ENCODE results near the gene NOP10. TPM values are rescaled to one million over a fixed set of nuclear protein-coding genes. Genes with fewer than 3 reads are reported as not detected.

Gene NOP10
- total RNA-seq, 1 donor, result 216 TPM

DNA sequence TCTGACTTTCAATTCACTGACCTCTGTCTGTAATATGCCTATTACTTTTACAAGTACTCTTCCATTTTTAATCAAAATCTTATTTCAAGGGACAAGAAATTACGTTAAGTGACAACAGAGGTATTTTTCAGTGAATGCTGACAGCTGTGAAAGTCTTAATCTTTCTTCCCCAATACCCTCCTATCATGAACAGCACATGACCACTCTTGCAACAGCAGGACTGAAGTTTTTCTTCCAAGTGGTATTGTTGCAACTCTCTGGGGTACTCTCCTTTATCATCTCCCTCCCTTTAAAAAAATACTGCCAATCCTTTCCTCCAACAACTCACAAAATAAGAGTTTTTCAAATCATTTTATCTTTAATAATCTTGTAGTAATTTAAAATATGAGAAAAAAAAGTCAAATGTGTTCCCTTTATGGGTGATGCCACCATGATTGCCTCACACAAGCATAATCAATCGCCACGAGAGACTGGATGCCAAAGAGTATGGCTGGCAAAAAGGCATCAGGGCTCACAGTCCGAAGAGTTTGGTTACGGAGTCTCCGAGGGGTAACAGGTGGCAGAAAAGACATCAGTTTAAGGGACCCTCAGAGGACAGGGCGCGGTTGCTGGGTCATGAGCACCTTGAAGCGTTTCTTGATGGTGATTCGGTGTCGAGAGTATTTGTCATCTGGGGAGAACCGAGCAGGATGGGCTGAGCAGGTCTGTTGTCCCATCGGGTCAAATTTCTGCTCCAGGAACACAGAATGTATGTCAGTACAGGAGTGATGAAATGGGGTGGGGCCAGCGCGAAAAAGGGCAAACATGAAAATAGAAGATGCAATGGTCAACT, 1.3 kb downstream of the NOP10 start:
- peak overlapping the region; percentile 76 for H3K4me2 ChIP-seq (ENCODE audit: insufficient read depth, low read length)
- H4K20me1 ChIP-seq (ENCODE audit: insufficient read depth, low read length), result peaks cover 3% of the 10 kb centered on the region
- peaks cover 9% of the 10 kb centered on the region for H3K4me1 ChIP-seq (ENCODE audit: insufficient read depth, low read length)
- H3K79me2 ChIP-seq (ENCODE audit: insufficient read depth, low read length), result peaks cover 45% of the 10 kb centered on the region
- H2AFZ ChIP-seq (ENCODE audit: low read length), result no peak overlapping the region
- peaks cover 22% of the 10 kb centered on the region for H3K36me3 ChIP-seq (ENCODE audit: insufficient read depth, low read length)
- peak overlapping the region; percentile 96 for H3K4me3 ChIP-seq (ENCODE audit: insufficient read depth, low read length)
- no peak overlapping the region for H3K27ac ChIP-seq (ENCODE audit: low read depth, low read length)
- no peaks in the 10 kb centered on the region for H3K9me3 ChIP-seq (ENCODE audit: low read depth, low read length)
- H3K27me3 ChIP-seq (ENCODE audit: insufficient read depth, low read length), result no peaks in the 10 kb centered on the region
- TF ChIP-seq, protein P1, sequence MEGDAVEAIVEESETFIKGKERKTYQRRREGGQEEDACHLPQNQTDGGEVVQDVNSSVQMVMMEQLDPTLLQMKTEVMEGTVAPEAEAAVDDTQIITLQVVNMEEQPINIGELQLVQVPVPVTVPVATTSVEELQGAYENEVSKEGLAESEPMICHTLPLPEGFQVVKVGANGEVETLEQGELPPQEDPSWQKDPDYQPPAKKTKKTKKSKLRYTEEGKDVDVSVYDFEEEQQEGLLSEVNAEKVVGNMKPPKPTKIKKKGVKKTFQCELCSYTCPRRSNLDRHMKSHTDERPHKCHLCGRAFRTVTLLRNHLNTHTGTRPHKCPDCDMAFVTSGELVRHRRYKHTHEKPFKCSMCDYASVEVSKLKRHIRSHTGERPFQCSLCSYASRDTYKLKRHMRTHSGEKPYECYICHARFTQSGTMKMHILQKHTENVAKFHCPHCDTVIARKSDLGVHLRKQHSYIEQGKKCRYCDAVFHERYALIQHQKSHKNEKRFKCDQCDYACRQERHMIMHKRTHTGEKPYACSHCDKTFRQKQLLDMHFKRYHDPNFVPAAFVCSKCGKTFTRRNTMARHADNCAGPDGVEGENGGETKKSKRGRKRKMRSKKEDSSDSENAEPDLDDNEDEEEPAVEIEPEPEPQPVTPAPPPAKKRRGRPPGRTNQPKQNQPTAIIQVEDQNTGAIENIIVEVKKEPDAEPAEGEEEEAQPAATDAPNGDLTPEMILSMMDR (IDR thresholded peaks at IDR 0.05; ENCODE audit: extremely low read depth, low read depth, low read length), result no peak
- no peak for DNase-seq (ENCODE audit: insufficient read length, low spot score, missing footprints)

DNA sequence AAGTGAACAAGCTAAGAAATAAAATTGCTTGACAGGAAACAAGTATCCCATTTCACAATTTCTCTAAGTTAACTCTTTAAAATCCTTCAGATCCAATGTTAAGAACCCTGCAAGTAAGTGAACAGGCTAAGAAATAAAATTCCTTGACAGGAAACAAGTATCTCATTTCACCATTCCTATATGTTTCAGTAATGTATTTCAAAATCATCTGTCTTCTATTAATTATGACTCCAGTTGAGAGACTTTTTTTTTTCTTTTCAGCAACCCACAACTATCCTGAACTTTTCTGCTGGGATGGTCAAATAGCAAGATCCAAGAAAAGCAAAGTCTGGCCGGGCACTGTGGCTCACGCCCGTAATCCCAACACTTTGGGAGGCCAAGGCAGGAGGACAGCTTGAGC, 3.0 kb downstream of the NOP10 start:
- no peaks in the 10 kb centered on the region for H3K9me3 ChIP-seq (ENCODE audit: low read depth, low read length)
- H3K4me3 ChIP-seq (ENCODE audit: insufficient read depth, low read length), result no peak overlapping the region
- DNase-seq (ENCODE audit: insufficient read length, low spot score, missing footprints), result no peak
- H4K20me1 ChIP-seq (ENCODE audit: insufficient read depth, low read length), result peaks cover 3% of the 10 kb centered on the region
- H3K27me3 ChIP-seq (ENCODE audit: insufficient read depth, low read length), result no peaks in the 10 kb centered on the region
- peak overlapping the region; percentile 3 for H3K27ac ChIP-seq (ENCODE audit: low read depth, low read length)
- peaks cover 24% of the 10 kb centered on the region for H3K4me1 ChIP-seq (ENCODE audit: insufficient read depth, low read length)
- TF ChIP-seq, protein P1 (IDR thresholded peaks at IDR 0.05; ENCODE audit: extremely low read depth, low read depth, low read length), result no peak
- H3K36me3 ChIP-seq (ENCODE audit: insufficient read depth, low read length), result peaks cover 22% of the 10 kb centered on the region
- H2AFZ ChIP-seq (ENCODE audit: low read length), result no peak overlapping the region
- no peak overlapping the region for H3K4me2 ChIP-seq (ENCODE audit: insufficient read depth, low read length)
- peaks cover 58% of the 10 kb centered on the region for H3K79me2 ChIP-seq (ENCODE audit: insufficient read depth, low read length)

DNA sequence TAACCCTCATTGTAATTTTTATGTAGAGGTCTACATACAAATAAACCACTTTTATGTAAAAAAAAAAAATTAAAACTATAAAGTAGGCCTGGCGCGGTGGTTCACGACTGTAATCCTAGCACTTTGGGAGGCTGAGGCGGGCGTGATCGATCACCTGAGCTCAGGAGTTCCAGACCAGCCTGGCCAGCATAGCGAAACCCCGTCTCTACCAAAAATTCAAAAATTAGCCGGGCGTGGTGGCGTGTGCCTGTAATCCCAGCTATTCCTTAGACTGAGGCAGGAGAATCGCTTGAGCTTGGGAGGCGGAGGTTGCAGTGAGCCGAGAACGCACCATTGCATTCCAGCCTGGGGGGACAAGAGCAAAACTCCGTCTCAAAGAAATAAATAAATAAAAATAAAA, 4.6 kb downstream of the NOP10 start:
- H3K36me3 ChIP-seq (ENCODE audit: insufficient read depth, low read length), result peaks cover 22% of the 10 kb centered on the region
- TF ChIP-seq, protein P1 (IDR thresholded peaks at IDR 0.05; ENCODE audit: extremely low read depth, low read depth, low read length), result no peak
- DNase-seq (ENCODE audit: insufficient read length, low spot score, missing footprints), result no peak
- H3K27ac ChIP-seq (ENCODE audit: low read depth, low read length), result peak overlapping the region; percentile 73
- H3K4me2 ChIP-seq (ENCODE audit: insufficient read depth, low read length), result peak overlapping the region; percentile 99
- H3K9me3 ChIP-seq (ENCODE audit: low read depth, low read length), result no peaks in the 10 kb centered on the region
- peaks cover 3% of the 10 kb centered on the region for H4K20me1 ChIP-seq (ENCODE audit: insufficient read depth, low read length)
- H3K4me1 ChIP-seq (ENCODE audit: insufficient read depth, low read length), result peaks cover 38% of the 10 kb centered on the region
- H3K4me3 ChIP-seq (ENCODE audit: insufficient read depth, low read length), result peak overlapping the region; percentile 99
- no peaks in the 10 kb centered on the region for H3K27me3 ChIP-seq (ENCODE audit: insufficient read depth, low read length)
- peaks cover 64% of the 10 kb centered on the region for H3K79me2 ChIP-seq (ENCODE audit: insufficient read depth, low read length)
- peak overlapping the region; percentile 39 for H2AFZ ChIP-seq (ENCODE audit: low read length)

DNA sequence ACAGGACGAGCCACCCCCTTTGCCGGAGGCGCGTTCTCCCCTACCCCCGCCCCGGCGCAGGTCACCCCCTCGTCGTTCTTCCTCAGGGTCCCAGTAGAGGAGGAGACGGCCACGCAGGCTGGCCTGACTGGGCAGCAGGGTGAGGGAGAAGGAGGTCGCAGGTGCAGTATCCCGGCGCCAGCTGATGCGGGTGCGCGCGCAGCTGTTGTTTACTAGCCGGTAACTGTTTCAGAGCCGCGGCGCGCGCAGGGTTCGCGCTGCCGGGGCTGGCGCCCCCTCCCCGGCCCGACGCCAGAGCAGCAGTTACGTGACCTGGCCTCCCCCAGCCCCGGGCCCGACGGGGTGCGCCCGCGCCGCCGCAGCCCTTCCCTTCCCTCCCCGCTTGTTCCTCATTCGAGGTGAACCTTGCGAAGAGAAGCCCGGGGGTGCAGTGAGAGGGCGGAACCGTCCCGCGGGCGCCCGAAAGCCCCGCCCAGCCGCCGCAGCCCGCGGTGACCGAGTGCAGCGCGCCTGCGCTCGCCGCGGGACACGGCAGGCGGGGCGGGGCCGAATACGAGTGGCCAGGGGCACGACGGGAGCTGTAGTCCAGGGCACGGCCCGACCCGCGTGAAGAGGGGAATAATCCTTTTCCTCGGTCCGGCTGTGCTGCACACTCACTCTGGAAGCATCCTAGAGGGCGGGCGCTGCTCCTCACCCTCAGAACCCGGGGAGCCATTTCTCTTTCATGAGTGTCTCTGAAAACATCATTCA, 5.2 kb downstream of the NOP10 start, which contains the start of gene SLC12A6:
Gene SLC12A6 (minus strand): TSS at position 225 of the 750 bp plus-strand sequence. CDS start 1,101 bp downstream, outside the sequence.
- peak within 1 kb of the TSS; percentile 99 for H3K4me2 ChIP-seq (ENCODE audit: insufficient read depth, low read length)
- peak within 1 kb of the TSS; percentile 73 for H2AFZ ChIP-seq (ENCODE audit: low read length)
- peaks cover 3% of the 10 kb centered on the region for H4K20me1 ChIP-seq (ENCODE audit: insufficient read depth, low read length)
- TF ChIP-seq, protein P1 (IDR thresholded peaks at IDR 0.05; ENCODE audit: extremely low read depth, low read depth, low read length), result no peak
- peak; percentile 98 for DNase-seq (ENCODE audit: insufficient read length, low spot score, missing footprints)
- no peaks in the 10 kb centered on the region for H3K9me3 ChIP-seq (ENCODE audit: low read depth, low read length)
- H3K4me3 ChIP-seq (ENCODE audit: insufficient read depth, low read length), result peak within 1 kb of the TSS; percentile 99
- no peaks in the 10 kb centered on the region for H3K27me3 ChIP-seq (ENCODE audit: insufficient read depth, low read length)
- H3K36me3 ChIP-seq (ENCODE audit: insufficient read depth, low read length), result peaks cover 22% of the 10 kb centered on the region
- H3K79me2 ChIP-seq (ENCODE audit: insufficient read depth, low read length), result peaks cover 66% of the 10 kb centered on the region
- H3K4me1 ChIP-seq (ENCODE audit: insufficient read depth, low read length), result peaks cover 38% of the 10 kb centered on the region
- peak within 1 kb of the TSS; percentile 73 for H3K27ac ChIP-seq (ENCODE audit: low read depth, low read length)

Measured in osteoblast (primary cell).